Naive B cell (primary cell): Measurements from ENCODE around the gene EP400. TPM values are rescaled to one million over a fixed set of nuclear protein-coding genes. Genes with fewer than 3 reads are reported as not detected.

Experiments
- ATAC-seq, 2 donors: fragments of 150-1000 bp; cut with Tn5 transposase; 2 replicates each; pipeline ENCODE4 v1.10.0; 2021; ENCODE audit warnings: low read depth in 2 of 2, mild to moderate bottlenecking in 2 of 2, moderate library complexity in 2 of 2
- DNase-seq: peaks from one replicate; pipeline ENCODE4 v3.0.0; 2022
- H3K27ac Mint-ChIP-seq, 6 donors: one replicate each; pipeline ENCODE4 v1.8.0; 2020 to 2022; ENCODE audit warnings: mild to moderate bottlenecking in 6 of 6, mixed read lengths in 6 of 6, moderate library complexity in 5 of 6, inconsistent platforms in 2 of 6
- H3K27me3 Mint-ChIP-seq, 3 donors: one replicate each; pipeline ENCODE4 v1.8.0; 2021 to 2022; ENCODE audit warnings: mixed read lengths in 3 of 3, mild to moderate bottlenecking in 1 of 3
- H3K36me3 Mint-ChIP-seq, 2 donors: one replicate each; pipeline ENCODE4 v1.8.0; 2020 to 2022; ENCODE audit warnings: mixed read lengths in 2 of 2, inconsistent platforms in 1 of 2, mild to moderate bottlenecking in 1 of 2
- H3K4me1 Mint-ChIP-seq, 3 donors: one replicate each; pipeline ENCODE4 v1.8.0; 2020 to 2022; ENCODE audit warnings: mixed read lengths in 3 of 3, inconsistent platforms in 1 of 3, mild to moderate bottlenecking in 1 of 3, moderate library complexity in 1 of 3
- H3K4me3 Mint-ChIP-seq, 8 donors: one replicate each; pipeline ENCODE4 v1.8.0; 2020 to 2022; ENCODE audit warnings: mild to moderate bottlenecking in 8 of 8, mixed read lengths in 8 of 8, moderate library complexity in 8 of 8, inconsistent platforms in 2 of 8
- H3K9me3 Mint-ChIP-seq, 7 donors: one replicate each; pipeline ENCODE4 v1.8.0; 2020 to 2022; ENCODE audit warnings: mixed read lengths in 7 of 7, mild to moderate bottlenecking in 5 of 7, inconsistent platforms in 2 of 7, moderate library complexity in 1 of 7
- polyA plus RNA-seq, 6 donors: library from polyadenylated mRNA; unstranded; fragments of 300-500 nt; fragmentation: Illumina TruSeq; gene quantifications; one replicate each; pipeline ENCODE4 v1.2.3, GENCODE V29; 2021; ENCODE audit warnings: low read depth in 6 of 6

Gene EP400
- polyA plus RNA-seq, 6 donors from 2014 or later = 5.8 to 11.7 (median 6.4) TPM

DNA sequence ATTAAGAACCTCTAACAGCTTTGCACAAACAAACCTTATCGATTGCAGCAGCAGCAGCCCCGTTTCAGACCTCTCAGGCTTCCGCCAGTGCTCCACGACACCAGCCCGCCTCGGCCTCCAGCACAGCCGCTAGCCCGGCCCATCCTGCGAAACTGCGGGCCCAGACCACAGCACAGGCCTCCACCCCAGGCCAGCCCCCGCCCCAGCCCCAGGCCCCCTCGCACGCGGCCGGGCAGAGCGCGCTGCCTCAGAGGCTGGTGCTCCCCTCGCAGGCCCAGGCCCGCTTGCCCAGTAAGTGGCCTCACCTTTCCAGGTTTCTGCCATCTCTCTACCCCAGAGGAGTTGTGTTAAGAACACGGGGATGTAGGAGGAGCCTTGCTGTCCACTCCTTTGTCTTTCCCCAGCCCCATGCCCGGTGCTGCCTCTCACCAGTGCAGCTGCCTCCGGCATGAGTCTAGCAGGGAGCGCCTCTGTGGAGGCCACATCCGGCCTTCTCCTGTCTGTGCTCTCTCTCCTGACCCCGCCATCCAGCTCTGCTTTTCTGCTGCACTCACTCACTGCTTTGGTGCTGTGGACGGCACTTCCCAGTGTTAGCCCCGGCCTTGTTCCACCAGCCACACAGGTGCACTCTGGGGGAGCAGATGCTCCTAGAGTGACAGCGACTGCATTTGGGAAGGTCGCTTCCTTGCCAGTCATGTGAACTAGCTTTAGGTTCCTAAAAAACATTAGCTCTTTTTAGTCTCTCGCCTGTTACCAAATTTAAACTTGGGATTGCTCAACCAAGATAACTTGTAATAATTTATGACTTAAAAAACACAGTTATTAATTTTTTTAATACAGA, 71.5 kb downstream of the EP400 start:
- peaks cover 20 to 41% of the 10 kb centered on the region in 2 donors for H3K36me3 Mint-ChIP-seq
- DNase-seq (no peak), ATAC-seq (no peak)
- no peak overlapping the region for H3K27ac Mint-ChIP-seq
- H3K4me3 Mint-ChIP-seq = no peak overlapping the region
- H3K4me1 Mint-ChIP-seq = peaks cover 0 to 6% (median 4%) of the 10 kb centered on the region in 3 donors
- H3K9me3 Mint-ChIP-seq = no peaks in the 10 kb centered on the region
- no peaks in the 10 kb centered on the region for H3K27me3 Mint-ChIP-seq

DNA sequence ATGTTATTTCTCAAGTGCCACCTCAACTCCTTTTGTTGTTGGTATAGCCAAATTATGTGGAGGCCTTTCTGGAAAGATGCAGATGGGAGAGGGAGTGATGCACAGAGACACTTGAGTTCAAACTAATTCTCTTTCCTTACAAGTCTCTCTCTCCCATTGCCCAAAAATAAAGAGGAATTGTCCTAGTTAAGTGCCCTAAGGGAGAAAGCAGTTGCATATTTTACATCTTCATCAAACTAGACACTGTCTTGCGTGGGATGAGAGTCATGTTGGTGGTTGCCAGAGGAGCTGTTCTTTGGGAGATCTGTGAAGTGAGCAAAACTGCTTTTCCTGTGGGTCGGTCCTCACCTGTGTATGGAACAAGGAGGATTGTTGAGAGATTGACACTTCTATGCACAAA, 72.2 kb downstream of the EP400 start:
- no peak overlapping the region for H3K27ac Mint-ChIP-seq
- peaks cover 20 to 37% of the 10 kb centered on the region in 2 donors for H3K36me3 Mint-ChIP-seq
- H3K9me3 Mint-ChIP-seq = no peaks in the 10 kb centered on the region
- DNase-seq = no peak
- peaks cover 0 to 2% (median under 1%) of the 10 kb centered on the region in 3 donors for H3K4me1 Mint-ChIP-seq
- no peak overlapping the region for H3K4me3 Mint-ChIP-seq
- no peaks in the 10 kb centered on the region for H3K27me3 Mint-ChIP-seq
- ATAC-seq = no peak

DNA sequence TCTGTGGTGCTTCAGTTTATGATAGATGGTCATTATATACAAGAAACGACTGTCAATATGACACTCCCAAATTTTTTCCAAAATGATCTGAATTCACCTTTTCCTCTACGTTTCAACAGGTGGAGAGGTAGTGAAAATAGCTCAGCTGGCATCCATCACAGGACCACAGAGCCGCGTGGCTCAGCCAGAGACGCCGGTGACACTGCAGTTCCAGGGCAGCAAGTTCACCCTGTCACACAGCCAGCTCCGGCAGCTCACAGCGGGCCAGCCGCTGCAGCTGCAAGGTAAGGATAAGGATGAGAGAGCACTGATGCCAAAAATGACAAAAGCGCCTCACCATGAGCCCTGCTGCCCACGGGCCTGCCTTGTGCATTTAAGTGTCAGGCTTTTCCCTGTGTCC, 73.9 kb downstream of the EP400 start:
- Mint-ChIP-seq H3K36me3 (peaks cover 23 to 44% of the 10 kb centered on the region in 2 donors), H3K27ac (no peak overlapping the region), H3K4me3 (no peak overlapping the region), H3K27me3 (no peaks in the 10 kb centered on the region), H3K9me3 (no peaks in the 10 kb centered on the region), H3K4me1 (no peaks in the 10 kb centered on the region)
- no peak for DNase-seq
- ATAC-seq = no peak

DNA sequence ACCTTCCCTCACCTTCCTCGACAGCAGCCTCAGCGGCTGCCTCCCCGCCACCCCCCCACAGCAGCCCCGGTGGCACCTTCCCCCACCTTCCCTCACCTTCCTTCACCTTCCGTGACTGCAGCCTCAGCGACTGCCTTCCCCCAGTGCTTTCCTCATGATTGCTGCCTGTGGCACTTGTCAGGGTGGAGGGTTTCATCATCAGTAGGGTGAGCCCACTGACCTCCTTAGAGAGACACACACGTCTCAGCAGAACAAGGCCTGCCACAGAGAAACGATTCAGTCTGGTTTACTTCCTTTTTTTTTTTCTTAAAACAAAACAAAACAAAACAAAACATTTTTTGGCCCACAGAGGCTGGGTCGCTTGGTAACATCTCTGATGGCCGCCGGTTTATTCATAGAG, 75.0 kb downstream of the EP400 start:
- Mint-ChIP-seq H3K4me1 (no peaks in the 10 kb centered on the region), H3K36me3 (peaks cover 23 to 38% of the 10 kb centered on the region in 2 donors), H3K9me3 (no peaks in the 10 kb centered on the region), H3K4me3 (no peak overlapping the region), H3K27me3 (no peaks in the 10 kb centered on the region), H3K27ac (peak overlapping the region in 1 of 6 donors; percentile 56)
- ATAC-seq (no peak), DNase-seq (no peak)

DNA sequence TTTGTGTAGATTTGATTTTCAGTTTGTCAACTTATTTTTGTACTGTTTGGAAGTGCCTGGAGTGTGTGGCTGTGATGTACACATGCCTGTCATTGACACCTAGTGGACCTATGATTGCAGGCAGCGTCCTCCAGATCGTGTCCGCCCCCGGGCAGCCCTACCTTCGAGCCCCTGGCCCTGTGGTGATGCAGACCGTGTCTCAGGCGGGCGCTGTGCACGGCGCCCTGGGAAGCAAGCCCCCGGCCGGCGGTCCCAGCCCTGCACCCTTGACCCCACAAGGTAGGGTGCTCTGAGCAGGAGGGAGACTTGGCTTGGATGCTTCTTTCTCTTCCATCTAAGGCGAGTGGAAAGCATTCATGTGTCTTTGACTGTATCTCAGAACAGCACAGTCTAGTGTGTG, 75.8 kb downstream of the EP400 start:
- no peak overlapping the region for H3K27ac Mint-ChIP-seq
- peaks cover 26 to 31% of the 10 kb centered on the region in 2 donors for H3K36me3 Mint-ChIP-seq
- ATAC-seq = no peak
- H3K27me3 Mint-ChIP-seq = no peaks in the 10 kb centered on the region
- no peak for DNase-seq
- H3K4me1 Mint-ChIP-seq = no peaks in the 10 kb centered on the region
- no peaks in the 10 kb centered on the region for H3K9me3 Mint-ChIP-seq
- H3K4me3 Mint-ChIP-seq = no peak overlapping the region

DNA sequence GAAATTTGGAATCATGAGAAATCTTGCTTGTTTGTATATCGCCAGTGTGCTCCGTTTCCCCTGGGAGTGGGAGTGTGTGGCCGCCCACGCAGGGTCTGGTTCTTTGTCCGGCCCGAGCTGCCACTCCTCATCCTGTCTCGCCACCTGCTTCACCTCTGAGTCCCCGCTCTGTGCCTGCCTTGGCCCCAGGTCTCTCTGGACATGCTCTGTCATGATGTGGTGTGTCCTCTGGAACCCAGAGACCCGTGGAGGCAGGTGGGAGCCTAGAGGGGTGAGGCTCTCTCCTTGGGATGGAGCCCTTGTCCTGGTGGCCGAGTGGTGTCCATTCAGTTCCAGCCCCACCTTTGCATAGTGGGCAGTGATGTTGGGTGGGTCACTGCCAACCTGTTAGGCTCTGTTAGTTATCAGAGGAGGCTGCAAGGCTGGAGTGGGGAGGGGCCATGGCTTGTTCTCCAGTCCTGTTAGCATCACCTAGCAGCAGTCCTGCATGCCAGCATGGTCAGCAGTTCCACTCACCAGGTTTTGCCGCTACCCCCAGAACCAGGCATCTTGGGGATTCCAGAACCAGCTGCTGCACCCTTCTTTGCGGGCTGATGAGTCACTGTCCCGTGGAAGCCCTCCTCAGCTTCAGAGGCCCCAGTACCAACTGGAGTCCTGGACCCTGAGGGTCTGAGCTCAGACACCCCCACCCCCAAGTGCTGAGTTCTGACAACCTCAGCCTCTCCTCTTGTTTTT, 76.5 kb downstream of the EP400 start:
- H3K36me3 Mint-ChIP-seq = peaks cover 32 to 37% of the 10 kb centered on the region in 2 donors
- H3K4me3 Mint-ChIP-seq = no peak overlapping the region
- H3K27me3 Mint-ChIP-seq = no peaks in the 10 kb centered on the region
- no peaks in the 10 kb centered on the region for H3K4me1 Mint-ChIP-seq
- H3K27ac Mint-ChIP-seq = peak overlapping the region in 1 of 6 donors; percentile 49
- no peaks in the 10 kb centered on the region for H3K9me3 Mint-ChIP-seq
- ATAC-seq (no peak), DNase-seq (no peak)

DNA sequence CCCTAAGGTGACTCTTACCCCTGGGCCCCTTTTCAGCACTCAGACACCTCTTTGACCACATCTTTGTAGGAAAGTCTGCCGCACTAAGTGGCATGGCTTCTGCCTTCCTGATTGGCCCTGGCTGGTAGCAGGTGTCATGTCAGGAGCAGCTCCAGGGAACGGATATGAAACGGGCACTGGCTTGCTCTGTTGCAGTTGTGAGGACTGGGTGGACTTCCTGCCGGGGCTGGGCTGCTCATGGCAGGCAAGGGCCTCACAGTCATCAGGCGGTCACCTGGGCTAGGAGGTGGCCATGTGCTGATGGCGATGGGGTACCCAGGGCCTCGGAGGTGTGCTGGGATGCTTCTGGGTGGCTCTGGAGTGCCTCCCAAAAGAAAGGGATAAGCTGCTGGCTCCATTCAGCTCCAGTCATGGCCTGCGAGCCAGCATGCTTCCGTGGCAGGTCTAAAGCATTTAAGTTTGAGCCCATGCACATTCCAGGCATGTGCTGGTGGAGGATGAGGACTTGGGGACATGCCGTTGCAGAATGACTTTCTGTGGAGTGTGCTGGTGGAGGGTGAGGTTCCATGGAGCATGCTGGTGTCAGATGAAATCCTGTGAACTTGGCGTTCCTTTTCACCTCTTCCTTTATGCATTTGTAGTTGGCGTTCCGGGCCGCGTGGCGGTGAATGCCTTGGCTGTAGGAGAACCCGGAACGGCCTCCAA, 77.2 kb downstream of the EP400 start:
- ATAC-seq (no peak), DNase-seq (no peak)
- peak overlapping the region in 1 of 6 donors; percentile 65 for H3K27ac Mint-ChIP-seq
- H3K4me3 Mint-ChIP-seq = no peak overlapping the region
- no peaks in the 10 kb centered on the region for H3K9me3 Mint-ChIP-seq
- no peaks in the 10 kb centered on the region for H3K27me3 Mint-ChIP-seq
- no peaks in the 10 kb centered on the region for H3K4me1 Mint-ChIP-seq
- peaks cover 33 to 35% of the 10 kb centered on the region in 2 donors for H3K36me3 Mint-ChIP-seq

DNA sequence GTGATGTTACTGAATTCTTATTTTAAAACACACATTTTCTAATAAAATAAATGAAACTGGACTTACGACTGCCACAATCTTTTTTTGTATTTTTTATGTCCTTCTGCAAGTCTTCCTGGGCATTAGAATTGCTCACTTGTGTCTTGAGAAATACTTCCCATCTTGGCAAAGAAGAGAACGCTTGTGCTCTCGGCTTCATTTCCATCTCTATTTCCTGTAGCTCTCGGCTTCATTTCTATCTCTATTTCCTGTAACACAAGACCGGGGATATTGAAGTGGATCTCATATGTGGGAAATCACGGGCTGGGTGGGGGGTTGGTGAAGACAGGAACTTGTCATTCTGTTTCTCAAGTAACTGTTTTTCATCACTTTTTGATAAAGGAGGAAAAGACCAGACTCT, 77.9 kb downstream of the EP400 start:
- Mint-ChIP-seq H3K36me3 (peaks cover 32 to 34% of the 10 kb centered on the region in 2 donors), H3K4me3 (no peak overlapping the region), H3K9me3 (no peaks in the 10 kb centered on the region), H3K4me1 (no peaks in the 10 kb centered on the region), H3K27ac (peak overlapping the region in 1 of 6 donors; percentile 65), H3K27me3 (no peaks in the 10 kb centered on the region)
- DNase-seq (no peak), ATAC-seq (no peak)

DNA sequence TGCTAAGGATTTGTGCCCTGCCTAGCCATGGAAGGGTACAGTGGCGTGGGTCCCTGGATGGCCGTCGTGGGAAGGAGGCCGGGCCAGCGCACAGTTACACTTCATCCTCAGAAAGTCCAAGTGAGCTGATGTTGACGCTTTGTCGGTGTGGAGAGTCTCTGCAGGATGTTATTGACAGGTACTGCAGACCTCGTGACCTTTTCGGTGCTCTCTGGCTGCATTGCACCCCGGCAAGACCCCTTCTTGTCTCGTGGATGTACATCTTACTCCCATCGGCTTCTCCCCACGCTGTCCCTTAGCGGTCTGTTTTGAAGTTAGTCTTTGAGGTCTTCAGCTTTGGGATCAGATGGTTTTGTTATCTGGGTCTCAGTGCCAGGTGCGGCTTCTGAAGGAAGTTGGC, 78.4 kb downstream of the EP400 start:
- no peaks in the 10 kb centered on the region for H3K27me3 Mint-ChIP-seq
- no peaks in the 10 kb centered on the region for H3K9me3 Mint-ChIP-seq
- DNase-seq = no peak
- ATAC-seq = no peak
- H3K4me1 Mint-ChIP-seq = no peaks in the 10 kb centered on the region
- H3K27ac Mint-ChIP-seq = no peak overlapping the region
- H3K36me3 Mint-ChIP-seq = peaks cover 32 to 37% of the 10 kb centered on the region in 2 donors
- H3K4me3 Mint-ChIP-seq = no peak overlapping the region

DNA sequence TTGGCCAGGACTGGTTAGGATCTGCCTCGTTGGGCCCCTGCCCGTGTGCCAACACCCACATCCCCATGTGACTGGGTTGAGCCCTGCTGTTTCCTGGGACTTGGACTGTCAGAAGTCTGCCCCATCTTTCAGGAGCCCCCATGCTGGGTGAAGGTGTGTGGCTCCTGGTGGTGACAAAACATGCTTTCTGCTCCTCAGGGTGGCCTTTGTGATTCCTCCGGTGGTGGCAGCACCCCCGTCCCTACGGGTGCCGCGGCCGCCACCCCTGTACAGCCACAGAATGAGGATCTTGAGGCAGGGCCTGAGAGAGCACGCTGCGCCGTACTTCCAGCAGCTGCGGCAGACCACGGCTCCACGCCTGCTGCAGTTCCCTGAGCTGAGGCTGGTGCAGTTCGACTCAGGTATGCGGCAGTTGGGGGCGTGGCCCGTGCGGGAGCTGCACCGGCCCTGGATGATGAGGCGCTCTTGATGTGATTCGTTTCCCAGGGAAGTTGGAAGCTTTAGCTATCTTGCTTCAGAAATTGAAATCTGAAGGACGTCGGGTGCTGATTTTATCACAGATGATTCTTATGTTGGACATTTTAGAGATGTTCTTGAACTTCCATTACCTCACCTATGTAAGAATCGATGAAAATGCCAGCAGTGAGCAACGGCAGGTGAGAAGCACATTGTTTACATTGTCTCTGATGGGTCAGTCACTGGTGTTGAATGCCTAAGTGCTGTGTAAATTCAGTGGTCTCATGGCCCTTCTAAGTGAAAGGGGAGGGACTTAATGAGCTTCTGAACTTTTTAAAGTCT, 80.0 kb downstream of the EP400 start:
- no peaks in the 10 kb centered on the region for H3K27me3 Mint-ChIP-seq
- H3K36me3 Mint-ChIP-seq = peaks cover 40 to 43% of the 10 kb centered on the region in 2 donors
- ATAC-seq (no peak), DNase-seq (no peak)
- H3K4me3 Mint-ChIP-seq = no peak overlapping the region
- H3K4me1 Mint-ChIP-seq = no peaks in the 10 kb centered on the region
- no peaks in the 10 kb centered on the region for H3K9me3 Mint-ChIP-seq
- H3K27ac Mint-ChIP-seq = no peak overlapping the region

DNA sequence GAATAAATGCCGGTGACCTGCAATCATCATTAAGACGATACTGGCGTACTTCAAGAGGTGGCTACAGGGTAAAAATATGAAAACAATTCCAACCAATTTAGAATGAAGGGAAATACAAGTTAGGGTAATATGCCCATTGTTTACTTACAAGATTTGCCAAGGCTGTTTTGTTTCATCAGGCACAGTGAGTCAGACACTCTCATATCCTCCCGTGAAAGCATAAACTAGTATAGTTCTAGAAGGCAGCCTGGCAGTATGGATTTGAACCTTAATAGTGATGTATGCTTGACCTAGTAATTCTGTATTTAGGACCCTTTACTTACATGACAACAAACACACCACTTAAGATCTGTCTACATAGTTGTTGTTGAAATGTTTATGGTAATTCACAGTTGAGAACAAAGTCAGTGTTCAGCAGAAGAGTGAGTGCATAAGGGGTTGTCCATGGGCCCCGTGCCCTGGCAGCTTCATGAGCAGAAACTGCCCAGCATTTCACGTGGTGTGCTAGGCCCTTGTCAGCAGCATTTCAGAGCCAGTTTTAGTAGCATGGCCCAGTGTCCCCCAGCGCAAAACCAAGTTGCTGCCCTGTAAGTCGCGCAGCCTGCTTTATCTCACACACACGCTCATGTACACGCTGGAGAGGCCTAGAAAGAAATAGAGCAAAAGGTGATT, 80.8 kb downstream of the EP400 start:
- Mint-ChIP-seq H3K27ac (peak overlapping the region in 2 of 6 donors; percentile 85 to 92), H3K36me3 (peaks cover 46 to 47% of the 10 kb centered on the region in 2 donors), H3K27me3 (no peaks in the 10 kb centered on the region), H3K4me1 (peaks cover 0 to 3% (median 0%) of the 10 kb centered on the region in 3 donors), H3K4me3 (no peak overlapping the region), H3K9me3 (no peaks in the 10 kb centered on the region)
- DNase-seq (no peak), ATAC-seq (no peak)

DNA sequence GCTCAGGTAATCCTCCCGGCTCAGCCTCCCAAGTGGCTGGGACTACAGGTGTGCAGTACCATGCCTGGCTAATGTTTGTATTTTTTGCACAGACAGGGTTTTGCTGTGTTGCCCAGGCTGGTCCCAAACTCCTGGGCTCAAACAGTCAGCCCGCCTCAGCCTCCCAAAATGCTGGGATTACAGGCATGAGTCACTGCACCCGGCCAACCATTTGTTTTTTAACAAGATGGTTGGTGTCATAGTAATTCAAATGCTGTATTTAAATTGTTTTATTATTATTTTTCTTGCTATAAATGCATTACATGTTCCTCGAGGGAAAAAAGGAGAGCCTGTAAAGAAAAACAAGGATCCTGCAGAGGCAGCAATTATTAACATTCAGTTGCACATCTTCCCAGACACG, 83.9 kb downstream of the EP400 start:
- no peak overlapping the region for H3K4me3 Mint-ChIP-seq
- no peaks in the 10 kb centered on the region for H3K9me3 Mint-ChIP-seq
- no peaks in the 10 kb centered on the region for H3K27me3 Mint-ChIP-seq
- no peak for DNase-seq
- no peak for ATAC-seq
- H3K4me1 Mint-ChIP-seq = peaks cover 0 to 3% (median 0%) of the 10 kb centered on the region in 3 donors
- H3K27ac Mint-ChIP-seq = no peak overlapping the region
- H3K36me3 Mint-ChIP-seq = peaks cover 48 to 49% of the 10 kb centered on the region in 2 donors
